ENCODE data around the gene NAP1L4.

The NAP1L4 gene

DNA sequence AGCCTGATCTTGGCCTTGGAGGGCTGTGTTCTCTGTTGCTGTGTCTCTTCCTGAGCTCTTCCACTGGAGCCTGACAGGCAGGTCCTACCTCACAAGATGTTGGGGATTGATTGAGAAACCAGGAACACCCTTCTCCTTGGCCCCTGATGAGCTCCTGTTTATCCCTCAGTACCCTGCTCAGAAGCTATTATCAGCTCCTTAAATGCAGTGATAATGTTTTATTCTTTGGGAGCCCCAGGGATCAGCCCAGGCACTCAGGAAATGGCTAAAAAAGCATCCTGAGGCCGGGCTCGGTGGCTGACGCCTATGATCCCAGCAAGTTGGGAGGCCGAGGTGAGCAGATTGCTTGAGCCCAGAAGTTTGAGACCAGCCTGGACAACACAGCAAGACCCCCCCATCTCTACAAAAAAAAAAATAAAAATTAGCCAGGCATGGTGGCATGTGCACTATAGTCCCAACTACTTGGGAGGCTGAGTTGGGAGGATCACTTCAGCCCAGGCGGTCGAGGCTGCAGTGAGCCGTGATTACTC, 58.0 kb downstream of the NAP1L4 start:
- no peak for DNase-seq

DNA sequence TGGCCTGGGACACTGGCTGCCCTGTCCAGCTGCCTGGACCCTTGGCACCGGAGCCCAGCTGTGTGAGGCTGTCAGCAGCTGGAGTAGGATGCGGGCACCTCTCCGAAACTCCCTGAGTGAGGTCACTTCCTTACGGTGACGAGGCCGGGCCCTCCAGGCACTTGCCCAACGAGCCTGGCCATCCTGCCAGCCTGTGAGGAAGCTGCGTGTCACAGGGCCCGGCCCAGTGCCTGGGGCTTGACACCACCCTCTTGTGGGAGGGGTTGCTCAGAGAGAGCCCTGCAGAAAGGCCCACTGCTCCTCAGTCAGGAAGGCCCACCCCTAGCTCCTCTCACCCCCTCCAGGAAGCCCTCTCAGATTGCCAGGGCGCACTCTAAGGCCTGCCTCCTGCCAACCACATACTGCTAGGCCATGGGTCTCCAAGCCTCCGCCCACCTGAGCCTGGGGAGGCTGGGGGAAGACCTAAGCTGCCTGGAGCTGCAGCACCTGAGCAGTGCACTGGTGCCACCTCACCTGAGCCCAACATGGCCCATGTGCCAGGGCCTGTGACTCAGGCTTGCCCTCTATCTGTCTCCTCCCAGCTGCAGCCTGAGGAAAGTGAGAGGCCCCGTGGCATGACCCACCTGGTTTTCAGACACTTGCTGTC, 58.6 kb downstream of the NAP1L4 start:
- no peak for DNase-seq

DNA sequence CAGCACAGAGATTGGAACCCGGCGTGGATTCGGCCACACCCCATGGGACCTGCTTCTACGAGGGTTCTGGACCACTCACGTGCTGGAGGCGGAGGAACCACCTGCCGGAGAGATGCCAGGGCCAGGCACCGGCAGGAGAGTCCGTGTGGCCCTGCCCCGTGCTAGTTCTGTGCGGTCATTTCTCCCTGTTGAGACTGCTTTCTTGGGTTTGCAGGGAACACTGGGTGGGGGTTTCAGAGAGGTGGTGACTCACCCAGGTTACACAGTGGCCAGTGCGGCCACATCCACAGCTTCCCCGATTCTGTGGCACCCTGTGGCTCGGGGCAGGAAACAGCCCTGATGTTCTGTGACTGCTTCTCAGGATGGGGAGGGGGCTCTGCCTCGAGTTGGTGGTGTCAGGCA, 59.3 kb downstream of the NAP1L4 start:
- no peak for DNase-seq

DNA sequence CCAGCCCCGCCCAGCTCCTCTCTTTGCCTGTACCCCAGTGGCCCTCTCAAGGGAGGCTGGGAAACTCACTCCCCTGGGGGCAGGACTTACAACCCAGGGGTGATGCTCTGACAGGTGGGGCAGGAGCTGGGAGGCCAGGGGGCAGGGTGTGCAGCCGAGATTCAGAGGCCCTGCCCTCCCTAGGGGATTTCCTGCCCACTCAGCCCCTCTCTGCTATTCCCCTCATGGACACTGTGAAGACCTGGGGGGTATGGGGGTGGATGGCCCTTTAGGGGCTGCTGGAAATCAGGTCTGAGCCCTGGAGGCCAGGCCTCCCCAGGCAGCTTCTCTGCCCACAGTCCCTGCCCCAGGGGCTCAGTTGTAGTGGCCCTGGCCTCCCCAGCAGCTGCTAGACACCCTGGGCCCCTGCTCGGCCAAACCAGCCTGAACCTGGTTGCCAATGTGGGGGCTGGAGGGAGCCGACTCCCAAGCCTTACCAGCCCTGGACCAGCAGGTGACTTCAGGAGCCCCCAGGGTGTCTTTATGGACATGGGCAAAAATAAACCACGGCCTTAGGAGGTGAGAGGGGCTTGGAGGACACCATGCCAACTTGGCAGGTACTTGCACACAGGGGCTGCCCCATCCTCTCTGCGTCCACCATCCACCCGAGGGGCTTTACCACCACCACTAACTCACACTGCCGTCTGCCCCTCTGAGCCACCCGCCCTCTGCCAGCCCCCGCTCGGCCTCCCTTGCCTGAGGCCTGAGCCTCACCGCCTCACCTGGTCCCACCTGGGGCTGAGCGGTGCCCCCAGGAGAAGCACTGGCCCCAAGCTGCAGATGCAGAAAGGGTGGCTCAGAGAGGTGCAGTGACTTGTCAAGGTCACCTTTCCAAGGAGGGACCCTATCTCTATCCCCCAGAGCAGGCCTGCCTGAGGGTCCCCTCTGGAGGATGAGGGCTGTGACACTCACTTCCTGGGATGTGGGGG, 60.1 kb downstream of the NAP1L4 start:
- no peak for DNase-seq

DNA sequence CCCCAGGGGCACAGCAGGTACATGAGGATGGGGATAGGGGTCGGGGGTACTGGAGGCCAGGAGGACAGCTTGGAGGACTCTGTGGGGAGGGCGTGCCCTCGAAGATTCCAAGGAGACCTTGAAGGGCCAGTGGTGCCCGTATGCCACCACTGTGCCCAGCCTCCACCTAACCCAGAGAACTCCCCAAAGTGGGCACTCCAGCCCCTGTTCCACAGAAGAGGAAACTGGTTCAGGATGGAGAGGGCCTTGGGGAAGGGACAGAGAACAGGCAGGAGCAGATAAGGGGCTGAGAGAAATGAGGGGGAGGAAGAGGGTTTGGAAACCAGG, 60.7 kb downstream of the NAP1L4 start:
- no peak for DNase-seq

DNA sequence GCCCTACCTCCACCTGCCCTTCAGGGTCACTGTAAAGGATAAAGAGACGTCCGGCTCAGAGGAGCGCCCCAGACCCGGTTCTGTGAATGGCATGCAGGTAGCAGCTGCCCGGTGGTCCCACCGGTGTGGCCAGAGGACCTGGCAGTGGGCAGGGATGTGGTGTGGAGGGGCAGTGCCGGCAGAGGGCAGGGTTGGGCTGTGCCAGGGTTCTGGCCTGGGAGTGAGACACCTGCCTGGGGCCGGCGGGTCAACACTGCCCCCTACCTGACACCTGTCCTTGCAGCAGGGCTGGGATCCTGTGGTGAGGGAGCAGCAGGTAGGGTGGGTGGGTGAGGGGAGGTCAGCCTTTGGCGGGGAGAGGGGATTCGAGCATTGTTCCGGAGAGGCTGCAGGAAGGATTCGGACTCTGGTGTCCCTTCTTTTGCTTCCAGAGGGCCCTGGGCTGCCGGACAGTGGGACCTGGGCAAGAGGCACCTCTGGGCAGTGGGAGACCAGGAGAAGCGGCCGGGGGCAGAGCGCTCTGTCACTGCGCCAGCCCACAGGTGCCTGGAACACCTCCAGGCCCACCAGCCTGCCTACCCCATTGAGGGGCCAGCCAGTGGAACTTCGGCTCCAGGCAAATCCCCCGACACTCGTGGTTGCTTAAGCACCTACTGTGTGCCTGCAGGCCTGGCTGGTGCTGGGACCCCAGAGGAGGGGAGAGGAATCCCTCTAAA, 61.3 kb downstream of the NAP1L4 start:
- DNase-seq, result peak; percentile 31

DNA sequence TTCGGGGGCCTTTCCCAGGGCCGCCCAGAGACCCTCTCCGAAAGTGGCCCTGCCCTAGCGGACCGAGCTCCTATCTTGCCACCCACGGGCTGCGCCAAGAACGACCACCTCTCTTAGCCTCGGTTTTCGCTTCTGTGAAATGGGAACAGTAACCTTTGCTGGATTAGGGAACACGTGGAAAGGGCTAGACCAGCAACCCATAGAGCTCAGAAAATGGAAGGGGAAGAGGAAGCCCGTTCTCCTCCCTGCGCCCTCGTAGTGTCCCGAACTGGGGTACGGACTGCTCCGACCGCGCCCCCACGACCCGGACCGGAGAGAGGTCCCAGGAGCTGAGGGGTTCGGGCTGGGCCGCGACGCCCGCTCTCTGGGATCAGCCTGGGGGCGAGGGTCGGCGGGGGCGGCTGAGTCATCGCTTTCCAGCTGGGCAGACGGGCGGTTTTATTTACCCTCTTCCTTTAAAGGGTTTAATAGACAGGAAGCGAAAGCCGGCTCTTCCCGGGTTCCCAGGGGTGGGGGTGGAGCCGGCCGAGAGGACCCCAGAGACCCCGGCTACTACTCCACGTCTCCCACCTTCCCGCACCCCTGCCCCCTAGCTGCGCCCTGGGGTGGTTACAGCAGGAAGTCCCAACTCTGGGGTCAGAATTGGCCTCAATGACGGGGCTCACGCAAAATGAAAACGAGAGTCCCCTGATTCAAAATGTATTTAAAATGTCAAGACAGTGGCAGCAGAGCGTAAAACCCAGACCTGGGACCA, 62.0 kb downstream of the NAP1L4 start:
- peak; percentile 36 for DNase-seq

DNA sequence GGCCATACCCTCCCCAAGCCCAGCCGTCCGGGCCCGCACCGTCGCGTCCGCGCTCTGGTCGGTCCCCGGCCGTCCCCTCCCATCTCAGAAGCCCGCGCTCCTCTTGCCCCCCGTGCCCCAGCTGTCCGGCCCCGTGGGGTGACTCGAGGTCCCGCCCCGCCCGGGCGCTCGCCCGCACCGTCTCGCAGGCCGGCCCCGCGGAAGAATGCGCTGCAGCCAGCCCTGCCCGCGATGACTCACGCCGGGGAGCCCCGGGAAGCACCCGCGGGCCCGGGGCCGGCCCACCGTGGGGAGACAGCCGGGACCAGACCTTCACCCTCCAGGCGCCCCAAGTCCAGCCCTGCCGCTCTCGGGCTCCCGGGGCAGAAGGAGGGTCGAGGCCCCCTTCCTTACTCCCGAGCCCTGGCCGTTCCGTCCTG, 62.6 kb downstream of the NAP1L4 start:
- DNase-seq, result peak; percentile 57

DNA sequence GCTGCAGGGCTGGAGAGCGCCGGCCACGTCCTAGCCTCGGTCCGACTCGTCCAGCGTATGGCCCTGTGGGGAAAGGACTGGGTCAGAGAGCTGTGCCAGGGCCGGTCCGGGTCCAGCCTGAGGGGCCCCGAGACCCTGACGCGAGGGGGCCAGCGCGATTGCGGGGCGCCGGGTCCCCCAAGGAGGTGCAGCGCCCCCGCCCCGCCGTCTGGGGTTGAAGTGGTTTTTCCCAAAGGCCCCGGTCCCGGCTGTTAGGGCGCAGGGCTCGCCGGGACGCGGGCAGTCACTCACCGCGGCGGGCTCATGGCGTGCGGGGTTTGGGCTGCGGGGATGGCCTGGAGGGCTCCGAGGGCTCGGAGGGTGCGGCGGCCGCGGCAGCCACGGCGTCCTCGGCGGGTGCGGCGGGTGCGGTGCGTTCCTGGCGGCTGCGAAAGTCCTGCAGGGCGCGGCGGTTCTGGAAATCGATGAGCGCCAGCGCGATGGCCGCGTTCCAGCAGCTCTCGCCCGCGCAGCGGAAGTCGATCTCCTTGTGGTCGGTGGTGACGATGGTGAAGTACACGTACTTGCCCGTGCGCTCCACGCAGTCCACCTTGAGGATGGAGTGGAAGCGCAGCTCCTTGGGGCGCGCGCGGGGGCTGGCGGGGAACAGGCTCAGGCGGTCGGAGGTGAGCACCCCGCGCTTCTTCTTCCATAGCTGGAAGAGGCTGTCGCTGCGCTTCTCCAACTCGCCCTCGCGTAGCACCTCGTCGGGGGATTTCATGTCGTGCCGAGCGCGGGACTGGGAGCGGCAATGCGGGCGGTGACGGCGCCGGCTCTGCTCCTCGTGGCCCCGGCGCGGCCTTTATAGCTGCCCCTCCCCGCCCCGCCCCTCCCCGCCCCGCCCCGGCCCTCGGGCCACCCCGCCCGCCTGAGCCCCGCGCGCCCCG, 63.3 kb downstream of the NAP1L4 start, which contains the start of gene PHLDA2:
TSS of gene PHLDA2 (minus strand) at position 816 of the 926 bp plus-strand sequence. CDS start at position 760, 56 bp downstream.
- peak; percentile 60 for DNase-seq

DNA sequence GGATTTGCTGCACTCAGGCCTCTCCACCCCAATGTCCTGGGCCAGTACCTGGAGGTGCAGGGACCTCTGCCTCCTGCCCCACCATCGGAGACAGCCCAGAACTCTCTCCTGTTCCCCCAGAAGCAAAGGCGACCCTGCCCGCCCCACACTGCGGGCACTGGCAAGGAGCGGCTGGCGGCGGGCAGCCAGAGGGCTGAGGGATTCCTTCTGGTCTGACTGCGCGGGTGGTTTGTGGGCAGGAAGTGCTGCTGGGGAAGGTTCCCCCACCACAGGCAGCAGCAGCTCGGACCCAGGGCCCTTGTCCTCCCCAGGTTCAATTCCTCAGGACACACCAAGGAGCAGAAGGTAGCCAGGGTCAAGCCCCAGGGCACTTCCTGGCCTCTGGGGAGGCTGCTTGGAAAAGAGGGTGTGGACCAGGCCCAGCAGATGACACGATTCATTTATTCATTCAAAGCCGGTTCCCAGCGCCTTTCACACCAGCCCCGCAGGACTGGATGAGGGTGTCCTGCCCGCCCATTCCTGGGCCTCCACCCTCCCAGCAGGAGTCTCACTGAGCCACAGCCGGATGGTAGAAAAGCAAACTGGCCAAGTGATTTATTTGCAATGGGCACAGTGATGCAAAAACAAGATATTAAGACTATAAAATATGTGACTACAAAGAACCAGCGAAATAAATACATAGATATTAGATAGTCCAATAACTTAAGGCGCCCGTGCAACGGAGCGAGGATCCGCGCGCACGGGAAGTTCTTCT, 64.1 kb downstream of the NAP1L4 start:
- DNase-seq, result no peak

DNA sequence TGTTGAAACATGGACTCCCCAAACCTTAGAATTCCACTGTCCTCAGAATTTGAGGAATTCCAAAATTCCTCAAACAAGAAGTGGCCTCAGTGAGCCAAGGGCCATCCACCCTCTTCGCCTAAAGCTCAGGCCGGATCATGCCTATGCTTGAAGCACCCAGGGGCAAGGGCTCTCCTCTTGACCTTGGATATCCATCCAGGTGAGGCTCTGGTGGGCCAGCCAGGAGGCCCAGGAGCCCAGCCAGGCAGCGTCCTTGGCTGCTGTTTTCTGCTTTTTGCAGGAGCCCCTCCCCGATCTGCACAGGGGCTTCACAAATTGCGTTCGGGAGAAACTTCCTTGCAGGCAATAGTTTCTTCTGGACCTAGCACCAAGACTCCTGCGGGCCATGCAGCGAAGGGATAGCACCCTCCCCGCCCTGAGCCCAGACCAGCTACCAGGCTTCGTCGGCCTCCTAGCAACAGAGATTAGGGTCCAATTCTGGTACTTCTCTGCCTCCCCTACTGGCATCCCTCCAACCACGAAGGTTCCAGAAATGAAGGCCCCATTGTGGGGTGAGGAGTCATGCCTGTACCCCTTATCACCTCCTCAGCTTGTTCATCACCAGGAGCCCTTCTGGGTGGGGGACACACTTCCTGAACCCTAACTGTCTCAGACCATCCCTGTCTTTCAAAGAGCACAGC, 64.9 kb downstream of the NAP1L4 start:
- no peak for DNase-seq

DNA sequence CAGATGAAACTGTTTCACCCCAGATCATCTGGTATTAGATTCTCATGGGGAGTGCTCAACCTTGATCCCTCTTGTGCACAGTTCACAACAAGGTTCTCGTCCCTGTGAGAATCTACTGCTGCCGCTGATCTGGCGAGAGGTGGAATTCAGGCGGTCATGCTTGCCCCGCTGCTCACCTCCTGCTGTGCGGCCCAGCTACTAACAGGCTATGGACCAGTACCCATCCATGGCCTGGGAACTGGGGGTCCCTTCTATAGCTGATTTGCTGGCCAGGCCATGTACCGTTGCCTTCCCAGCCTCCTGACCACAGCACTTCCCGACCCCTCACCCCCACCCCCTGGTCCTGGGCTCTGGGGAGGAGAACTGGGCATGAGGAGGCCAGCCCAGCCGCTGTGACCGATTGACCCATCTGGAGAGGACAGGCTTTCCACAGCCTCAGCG, 65.5 kb downstream of the NAP1L4 start:
- no peak for DNase-seq

DNA sequence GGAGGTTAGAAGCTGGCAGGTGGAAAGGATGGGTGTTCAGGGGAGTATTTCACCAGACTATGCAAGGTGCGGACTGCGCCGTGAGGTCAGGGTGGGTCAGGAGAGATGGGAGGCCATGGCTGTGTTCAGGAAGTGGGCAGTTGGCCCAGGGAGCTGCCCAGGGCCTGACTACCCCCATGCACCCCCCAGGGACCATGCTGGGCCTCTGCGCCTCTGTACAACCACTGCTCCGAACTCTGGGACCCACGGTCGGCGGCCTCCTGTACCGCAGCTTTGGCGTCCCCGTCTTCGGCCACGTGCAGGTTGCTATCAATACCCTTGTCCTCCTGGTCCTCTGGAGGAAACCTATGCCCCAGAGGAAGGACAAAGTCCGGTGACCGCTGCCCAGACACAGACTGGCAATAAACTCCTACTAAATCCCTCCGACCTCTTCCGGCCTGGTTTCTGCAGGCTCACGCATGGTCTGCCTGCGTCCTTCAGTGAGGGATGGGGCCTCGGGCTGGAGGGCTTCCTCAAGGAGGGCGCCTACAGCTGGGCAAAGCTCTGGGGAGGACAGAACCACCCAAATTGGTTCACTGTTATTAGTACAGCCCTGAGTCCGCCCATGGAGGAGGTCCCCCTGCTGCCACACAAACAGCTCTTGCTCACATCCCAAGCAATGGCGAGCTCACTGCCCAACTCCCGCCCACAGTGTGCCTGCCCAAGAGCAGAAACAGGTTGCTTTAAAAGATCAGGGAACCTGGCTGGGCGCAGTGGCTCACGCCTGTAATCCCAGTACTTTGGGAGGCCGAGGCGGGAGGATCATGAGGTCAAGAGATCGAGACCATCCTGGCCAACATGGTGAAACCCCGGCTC, 67.1 kb downstream of the NAP1L4 start:
- no peak for DNase-seq

DNA sequence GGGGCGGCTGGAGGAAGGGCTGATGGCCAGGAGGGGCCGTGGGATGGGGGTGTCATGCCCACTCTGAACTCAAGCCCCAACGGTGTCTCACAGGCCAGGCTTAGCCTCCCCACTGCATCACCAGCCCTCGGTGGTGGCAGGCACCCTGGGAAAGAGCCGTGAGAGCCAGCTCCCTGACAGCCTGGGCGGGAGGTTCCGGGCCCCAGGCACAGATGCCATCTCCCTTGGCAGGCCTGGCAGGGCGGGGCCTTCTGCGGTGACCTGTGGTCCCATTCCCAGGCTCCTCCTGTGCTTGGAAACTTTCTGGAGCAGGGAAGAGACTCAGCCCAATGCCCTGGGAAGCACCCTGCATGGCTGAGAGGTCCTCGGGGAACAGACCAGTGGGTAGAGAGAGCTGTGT, 67.7 kb downstream of the NAP1L4 start:
- DNase-seq, result no peak

DNA sequence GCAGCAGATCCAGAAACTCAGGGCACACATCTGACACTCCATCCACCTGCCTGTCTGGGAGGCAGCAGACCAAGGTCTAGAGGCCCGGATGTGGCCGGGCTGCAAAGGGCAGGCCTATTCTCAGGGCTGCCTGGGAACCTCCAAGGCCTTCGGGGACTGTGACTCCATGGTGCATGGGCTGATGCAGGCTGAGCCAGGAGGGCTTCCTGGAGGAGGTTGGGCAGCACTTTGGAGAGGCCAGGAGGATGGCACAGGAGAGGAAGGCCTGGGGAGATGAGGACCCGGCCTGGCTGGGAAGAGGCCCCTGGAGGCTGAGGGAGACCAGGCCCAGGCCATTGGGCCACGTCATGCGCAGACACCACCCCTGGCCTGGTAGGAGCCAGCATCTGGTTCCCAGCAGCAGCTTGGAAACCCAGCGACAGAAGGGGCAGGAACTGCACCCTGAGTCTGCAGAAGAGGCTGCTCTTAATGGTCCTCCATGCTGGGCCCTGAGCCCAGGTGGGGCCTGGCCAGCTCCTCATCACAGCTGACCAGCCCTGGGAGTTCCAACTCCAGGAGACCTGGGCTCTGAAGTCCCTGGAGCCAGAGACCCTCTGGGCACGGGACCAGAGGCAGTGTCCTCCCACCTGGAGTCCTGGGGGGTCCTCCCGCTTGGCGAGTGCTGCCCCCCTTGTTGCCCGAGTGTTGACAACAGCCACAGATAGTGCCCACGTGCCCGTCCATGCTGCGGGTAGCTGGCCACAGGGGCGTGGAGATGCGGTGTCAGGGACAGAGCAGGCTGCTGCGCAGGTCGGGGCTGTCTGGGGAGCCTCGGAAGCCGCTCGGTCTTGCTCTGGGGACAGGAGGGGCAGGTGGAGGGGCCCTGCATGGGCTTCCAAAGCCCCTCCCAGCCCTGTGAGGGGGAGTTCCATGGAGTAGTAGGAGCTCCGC, 68.4 kb downstream of the NAP1L4 start:
- DNase-seq, result no peak

DNA sequence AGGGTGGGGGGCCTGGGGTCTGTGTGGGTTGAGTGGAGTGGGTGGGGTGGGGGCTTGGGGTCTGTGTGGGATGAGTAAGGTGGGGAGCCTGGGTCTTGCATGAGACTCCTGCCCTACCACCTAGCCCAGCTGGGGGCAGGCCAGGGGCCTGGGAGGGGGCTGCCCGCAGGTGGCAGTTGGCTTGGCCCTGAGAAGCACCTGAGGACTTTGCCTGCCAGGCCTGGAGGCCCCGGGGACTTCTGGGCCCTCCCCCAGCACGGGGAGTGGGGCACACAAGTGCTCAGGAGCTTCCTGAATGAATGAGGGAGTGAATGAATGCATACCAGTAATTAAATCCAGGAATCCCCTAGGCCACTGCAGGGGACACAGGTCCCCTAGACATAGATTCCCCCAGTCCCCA, 69.5 kb downstream of the NAP1L4 start:
- no peak for DNase-seq

DNA sequence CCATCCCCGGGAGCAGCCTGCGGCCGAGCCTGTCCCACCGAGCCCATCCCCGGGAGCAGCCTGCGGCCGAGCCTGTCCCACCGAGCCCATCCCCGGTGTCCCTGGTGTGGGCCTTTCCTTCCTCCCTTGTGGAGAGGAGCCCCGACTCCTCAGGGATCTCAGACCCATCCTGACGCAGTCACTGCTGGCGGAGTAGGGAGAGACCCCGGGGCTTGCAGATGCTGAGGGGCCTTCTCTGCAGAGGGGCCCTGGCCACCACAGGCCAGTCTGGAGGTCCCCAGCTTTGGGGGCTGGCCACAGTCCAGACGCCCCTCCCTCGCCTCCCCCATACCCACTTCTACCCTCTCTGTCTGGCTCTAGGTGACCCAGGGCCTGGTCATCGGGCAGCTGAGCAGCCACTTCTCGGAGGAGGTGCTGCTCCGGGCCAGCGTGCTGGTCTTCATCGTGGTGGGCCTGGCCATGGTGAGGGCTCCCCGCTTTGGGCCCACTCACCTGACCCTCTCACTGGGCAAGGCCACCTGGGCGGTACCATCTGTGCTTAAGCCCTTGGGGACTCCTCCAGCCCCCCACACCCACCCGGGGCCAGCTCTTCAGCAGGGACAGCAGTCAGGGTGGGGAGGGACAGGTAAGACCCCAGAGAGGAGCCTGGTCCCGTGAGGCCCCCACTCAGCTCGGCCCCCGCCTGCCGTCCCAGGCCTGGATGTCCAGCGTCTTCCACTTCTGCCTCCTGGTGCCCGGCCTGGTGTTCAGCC, 70.2 kb downstream of the NAP1L4 start:
- DNase-seq, result no peak

Data from stimulated activated CD4-positive, alpha-beta T cell treated with anti-CD3 and anti-CD28 coated beads, Interleukin-4, amount 100 ng/mL, for 1 hour (primary cell).